Measurements from ENCODE around the gene CIROP. TPM values are rescaled to one million over a fixed set of nuclear protein-coding genes. Genes with fewer than 3 reads are reported as not detected.

CIROP gene
- total and polyA plus RNA-seq, 3 experiments from 2014 or later: not detected

DNA sequence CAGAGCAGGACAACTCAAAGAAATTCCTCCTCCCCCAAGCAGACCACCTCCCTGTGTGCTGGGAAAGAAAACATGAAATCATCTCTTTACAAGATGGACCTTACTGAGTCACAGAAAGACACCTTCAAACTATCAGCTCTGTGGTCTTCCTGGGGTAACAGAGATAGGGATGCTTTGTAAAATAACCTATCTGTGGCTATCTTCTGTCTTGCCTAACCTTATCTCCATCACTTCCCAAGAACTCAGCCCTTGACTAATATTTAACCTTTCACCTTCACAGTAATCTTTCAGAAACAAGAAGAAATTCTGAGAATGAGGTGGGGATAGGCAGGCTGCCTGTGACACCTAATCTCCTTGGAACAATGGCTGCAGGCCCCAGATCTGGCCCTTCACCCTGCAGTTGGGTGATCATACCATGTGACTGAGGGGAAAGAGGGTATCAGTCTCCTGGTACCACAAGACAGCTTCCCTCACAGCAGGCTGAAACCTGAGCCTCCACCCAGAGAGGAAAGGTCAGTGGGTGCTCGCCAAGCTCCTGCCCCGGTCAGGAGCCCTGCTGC, 41.6 kb upstream of the CIROP start:
- CTCF ChIA-PET: no interaction called here
- Histone ChIP-seq H3K9me3 (ENCODE audit: low read length) (no peaks in the 10 kb centered on the region), H3K4me3 (ENCODE audit: low read length) (no peak overlapping the region), H3K4me1 (ENCODE audit: insufficient read depth, low read length) (no peaks in the 10 kb centered on the region), H3K27me3 (ENCODE audit: insufficient read depth, low read length, poor library complexity, severe bottlenecking) (no peaks in the 10 kb centered on the region), H3K27ac (ENCODE audit: low read depth, low read length) (peak overlapping the region; percentile 32), H3K36me3 (ENCODE audit: insufficient read depth, low read length) (no peaks in the 10 kb centered on the region)
- POLR2A ChIA-PET: no interaction called here
- Mint-ChIP-seq H3K27ac (no peak overlapping the region), H3K4me1 (no peaks in the 10 kb centered on the region), H3K9me3 (no peaks in the 10 kb centered on the region), H3K4me3 (no peak overlapping the region), H3K27me3 (peaks cover 6 to 37% of the 10 kb centered on the region in 2 donors), H3K36me3 (peaks cover 0 to 1% (median 0%) of the 10 kb centered on the region in 3 donors)
- DNase-seq: no peak

DNA sequence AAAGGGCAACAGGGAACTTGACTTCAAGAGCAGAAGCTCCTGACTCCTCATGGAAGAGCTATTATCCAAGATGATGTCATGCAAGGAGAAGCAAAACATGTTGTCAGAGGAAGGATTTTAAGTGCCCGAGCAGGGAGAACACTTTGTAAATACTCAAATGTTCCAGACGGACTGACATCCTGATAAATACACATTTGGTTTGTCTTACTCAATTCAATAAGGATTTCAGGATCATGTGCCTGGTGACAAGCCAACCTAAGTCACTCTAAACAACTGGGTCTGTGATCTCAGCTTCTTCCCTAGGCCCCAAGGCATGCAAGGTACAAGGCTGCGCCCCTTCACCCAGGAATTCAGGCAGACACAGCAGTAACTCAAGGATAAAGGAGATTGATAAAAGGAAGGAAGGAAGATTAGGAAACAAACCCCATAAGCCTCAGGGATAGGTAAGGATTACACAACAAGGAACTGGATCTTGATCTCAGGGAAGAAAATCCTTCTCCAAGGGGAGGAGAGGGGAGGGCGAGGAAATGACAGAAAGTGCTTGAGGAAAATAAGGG, 41.1 kb upstream of the CIROP start:
- ChIA-PET POLR2A (no interaction called here), CTCF (no interaction called here)
- Mint-ChIP-seq H3K4me1 (no peaks in the 10 kb centered on the region), H3K27ac (no peak overlapping the region), H3K27me3 (peaks cover 4 to 31% of the 10 kb centered on the region in 2 donors), H3K9me3 (no peaks in the 10 kb centered on the region), H3K36me3 (peaks cover 0 to 1% (median 0%) of the 10 kb centered on the region in 3 donors), H3K4me3 (no peak overlapping the region)
- Histone ChIP-seq H3K4me3 (ENCODE audit: low read length) (no peak overlapping the region), H3K27ac (ENCODE audit: low read depth, low read length) (peak overlapping the region; percentile 32), H3K9me3 (ENCODE audit: low read length) (no peaks in the 10 kb centered on the region), H3K4me1 (ENCODE audit: insufficient read depth, low read length) (no peaks in the 10 kb centered on the region), H3K27me3 (ENCODE audit: insufficient read depth, low read length, poor library complexity, severe bottlenecking) (no peaks in the 10 kb centered on the region), H3K36me3 (ENCODE audit: insufficient read depth, low read length) (no peaks in the 10 kb centered on the region)
- DNase-seq: no peak

DNA sequence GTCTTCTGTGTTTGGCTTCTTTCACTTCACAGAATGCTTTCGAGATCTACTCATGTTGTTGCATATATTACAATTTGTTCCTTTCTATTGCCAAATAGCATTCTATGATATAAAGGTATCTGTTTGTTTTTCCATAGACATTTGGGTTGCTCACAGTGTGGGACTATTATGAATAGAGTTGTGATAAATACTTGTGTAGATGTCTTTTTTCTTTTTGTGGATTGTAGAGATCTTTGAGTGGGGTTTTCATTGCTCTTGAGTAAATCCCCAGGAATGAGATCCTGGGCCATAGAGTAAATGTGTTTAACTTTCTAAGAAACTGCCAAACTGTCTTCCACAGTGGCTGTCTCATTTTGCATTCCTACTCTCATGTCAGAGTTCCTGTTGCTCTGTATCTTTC, 39.1 kb upstream of the CIROP start:
- ChIA-PET CTCF (interaction anchor here (0.7 kb wide), 1 partner anchor 24 kb away, joined by 3 read pairs; no protein-coding TSS in a partner anchor), POLR2A (interaction anchor here (0.6 kb wide), 1 partner anchor 99 kb away, joined by 4 read pairs; no protein-coding TSS in a partner anchor)
- H3K9me3 ChIP-seq (ENCODE audit: low read length): no peaks in the 10 kb centered on the region
- H3K4me3 ChIP-seq (ENCODE audit: low read length): no peak overlapping the region
- H3K27me3 ChIP-seq (ENCODE audit: insufficient read depth, low read length, poor library complexity, severe bottlenecking): no peaks in the 10 kb centered on the region
- no peak overlapping the region for H3K27ac ChIP-seq (ENCODE audit: low read depth, low read length)
- Mint-ChIP-seq H3K27me3 (peaks cover 4 to 22% of the 10 kb centered on the region in 2 donors), H3K9me3 (no peaks in the 10 kb centered on the region), H3K36me3 (peaks cover 0 to 1% (median 0%) of the 10 kb centered on the region in 3 donors), H3K27ac (no peak overlapping the region), H3K4me3 (no peak overlapping the region), H3K4me1 (no peaks in the 10 kb centered on the region)
- no peaks in the 10 kb centered on the region for H3K36me3 ChIP-seq (ENCODE audit: insufficient read depth, low read length)
- no peak for DNase-seq
- no peaks in the 10 kb centered on the region for H3K4me1 ChIP-seq (ENCODE audit: insufficient read depth, low read length)

DNA sequence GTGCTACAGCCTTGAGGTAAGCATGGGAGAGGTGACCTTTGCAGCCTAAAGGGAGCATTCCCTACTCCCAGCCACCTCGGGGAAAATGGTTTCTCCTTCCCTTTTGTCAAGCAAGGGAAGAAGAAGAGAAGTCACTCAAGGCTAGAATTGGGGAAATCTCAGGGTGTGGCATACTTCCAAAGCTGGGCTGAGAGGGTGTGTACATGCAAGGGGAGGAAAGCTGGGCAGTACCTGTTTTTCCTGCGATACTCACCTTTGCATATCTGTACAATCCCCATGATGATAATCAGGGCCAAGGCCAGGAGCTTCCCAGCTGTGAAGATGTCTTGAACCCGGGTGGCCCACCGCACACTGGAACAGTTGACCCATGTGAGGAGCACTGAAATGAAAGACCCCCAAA, 38.0 kb upstream of the CIROP start:
- CTCF ChIA-PET: no interaction called here
- H3K4me1 Mint-ChIP-seq: no peaks in the 10 kb centered on the region
- Histone ChIP-seq H3K4me3 (ENCODE audit: low read length) (no peak overlapping the region), H3K36me3 (ENCODE audit: insufficient read depth, low read length) (no peaks in the 10 kb centered on the region), H3K9me3 (ENCODE audit: low read length) (no peaks in the 10 kb centered on the region), H3K27me3 (ENCODE audit: insufficient read depth, low read length, poor library complexity, severe bottlenecking) (no peaks in the 10 kb centered on the region), H3K4me1 (ENCODE audit: insufficient read depth, low read length) (no peaks in the 10 kb centered on the region), H3K27ac (ENCODE audit: low read depth, low read length) (no peak overlapping the region)
- DNase-seq: no peak
- H3K27me3 Mint-ChIP-seq: peaks cover 1 to 21% of the 10 kb centered on the region in 2 donors
- no peak overlapping the region for H3K4me3 Mint-ChIP-seq
- peaks cover 0 to 1% (median 0%) of the 10 kb centered on the region in 3 donors for H3K36me3 Mint-ChIP-seq
- no peak overlapping the region for H3K27ac Mint-ChIP-seq
- H3K9me3 Mint-ChIP-seq: no peaks in the 10 kb centered on the region
- POLR2A ChIA-PET: no interaction called here

DNA sequence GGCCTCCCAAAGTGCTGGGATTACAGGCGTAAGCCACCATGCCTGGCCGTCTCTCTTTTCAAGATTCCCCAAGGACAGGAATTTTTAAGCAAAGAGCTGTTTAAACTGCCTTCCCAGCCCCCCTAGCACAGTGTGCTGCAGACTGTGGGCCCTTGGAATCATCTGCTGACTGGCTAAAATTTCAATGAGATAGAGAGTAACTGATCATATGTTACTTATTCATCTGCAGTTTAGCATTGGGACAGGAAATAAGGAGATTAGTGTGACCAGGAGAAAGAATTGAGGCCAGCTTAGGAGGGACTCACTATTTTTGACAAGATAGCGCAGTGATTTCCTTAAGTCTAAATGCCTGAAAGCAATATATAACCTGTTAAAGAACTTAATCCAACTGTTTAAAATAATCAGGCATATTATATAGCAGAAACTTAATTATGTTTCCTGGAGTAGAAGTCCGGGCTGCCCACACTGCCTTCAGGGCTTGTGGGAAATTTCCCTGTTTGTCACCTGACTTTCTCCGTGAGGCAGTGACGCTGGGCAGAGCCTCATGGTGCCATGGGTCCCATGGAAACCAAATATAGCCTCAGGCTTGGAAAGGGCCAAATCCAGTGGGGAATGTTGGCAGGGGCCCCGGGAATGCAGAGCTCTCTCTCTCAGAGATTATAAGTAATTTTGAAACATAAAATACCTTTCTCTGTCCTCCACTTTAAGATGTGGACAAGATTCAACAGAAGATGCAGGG, 37.1 kb upstream of the CIROP start:
- H3K4me3 Mint-ChIP-seq: no peak overlapping the region
- H3K4me3 ChIP-seq (ENCODE audit: low read length): no peak overlapping the region
- no peak overlapping the region for H3K27ac ChIP-seq (ENCODE audit: low read depth, low read length)
- H3K27ac Mint-ChIP-seq: peak overlapping the region in 1 of 8 donors; percentile 19
- ChIA-PET POLR2A (no interaction called here), CTCF (no interaction called here)
- DNase-seq: no peak
- H3K27me3 ChIP-seq (ENCODE audit: insufficient read depth, low read length, poor library complexity, severe bottlenecking): no peaks in the 10 kb centered on the region
- H3K27me3 Mint-ChIP-seq: peaks cover 0 to 17% of the 10 kb centered on the region in 2 donors
- H3K4me1 ChIP-seq (ENCODE audit: insufficient read depth, low read length): no peaks in the 10 kb centered on the region
- H3K36me3 ChIP-seq (ENCODE audit: insufficient read depth, low read length): no peaks in the 10 kb centered on the region
- no peaks in the 10 kb centered on the region for H3K4me1 Mint-ChIP-seq
- no peaks in the 10 kb centered on the region for H3K36me3 Mint-ChIP-seq
- H3K9me3 ChIP-seq (ENCODE audit: low read length): no peaks in the 10 kb centered on the region
- no peaks in the 10 kb centered on the region for H3K9me3 Mint-ChIP-seq

DNA sequence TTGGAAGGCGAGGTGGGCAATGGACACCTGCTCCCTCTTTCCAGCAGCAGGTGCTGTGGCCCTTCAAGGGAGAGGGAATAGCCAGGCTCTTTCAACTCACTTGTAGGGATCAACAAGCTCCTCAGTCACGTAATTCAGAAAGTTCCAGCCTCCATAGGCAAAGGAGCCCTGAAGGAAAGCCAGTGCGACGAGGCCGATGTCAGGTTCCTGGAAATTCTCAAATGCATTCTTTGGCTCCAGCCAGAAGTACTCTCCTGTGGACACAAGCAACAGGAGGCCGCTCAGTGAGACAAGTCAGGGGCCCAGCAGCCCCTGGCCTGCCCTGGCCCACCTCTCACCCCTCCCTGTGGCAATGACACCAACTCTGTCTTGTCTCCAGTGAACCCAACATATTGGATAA, 35.6 kb upstream of the CIROP start:
- H3K9me3 ChIP-seq (ENCODE audit: low read length): no peaks in the 10 kb centered on the region

DNA sequence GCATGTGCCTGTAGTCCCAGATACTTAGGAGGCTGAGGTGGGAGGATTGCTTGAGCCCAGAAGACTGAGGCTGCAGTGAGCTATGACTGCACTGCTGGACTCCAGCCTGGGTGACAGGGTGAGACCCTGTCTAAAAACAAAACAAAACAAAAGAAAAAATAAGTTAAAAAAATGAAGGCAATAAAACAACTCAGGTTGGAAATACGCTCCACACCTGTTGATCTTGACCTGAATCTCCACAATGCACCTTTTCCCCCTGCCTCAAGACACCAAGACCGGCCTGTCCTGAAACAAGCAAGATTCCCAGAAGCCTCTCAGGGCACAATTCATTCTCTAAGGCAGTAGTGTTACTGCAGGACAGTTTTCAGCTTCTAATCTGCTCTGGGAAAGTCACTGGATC, 35.1 kb upstream of the CIROP start:
- ChIA-PET POLR2A (no interaction called here), CTCF (no interaction called here)
- no peak overlapping the region for H3K4me3 Mint-ChIP-seq
- H3K4me1 Mint-ChIP-seq: no peaks in the 10 kb centered on the region
- no peaks in the 10 kb centered on the region for H3K4me1 ChIP-seq (ENCODE audit: insufficient read depth, low read length)
- no peaks in the 10 kb centered on the region for H3K9me3 ChIP-seq (ENCODE audit: low read length)
- no peak overlapping the region for H3K27ac ChIP-seq (ENCODE audit: low read depth, low read length)
- no peak for DNase-seq
- no peaks in the 10 kb centered on the region for H3K27me3 ChIP-seq (ENCODE audit: insufficient read depth, low read length, poor library complexity, severe bottlenecking)
- H3K27me3 Mint-ChIP-seq: peaks cover 5 to 7% of the 10 kb centered on the region in 2 donors
- H3K4me3 ChIP-seq (ENCODE audit: low read length): no peak overlapping the region
- H3K9me3 Mint-ChIP-seq: no peaks in the 10 kb centered on the region
- no peaks in the 10 kb centered on the region for H3K36me3 ChIP-seq (ENCODE audit: insufficient read depth, low read length)
- H3K36me3 Mint-ChIP-seq: no peaks in the 10 kb centered on the region
- no peak overlapping the region for H3K27ac Mint-ChIP-seq

More for the DNA sequence above, 35.6 kb upstream of the CIROP start:
- Mint-ChIP-seq H3K27ac (no peak overlapping the region), H3K9me3 (no peaks in the 10 kb centered on the region), H3K4me3 (no peak overlapping the region), H3K36me3 (no peaks in the 10 kb centered on the region), H3K4me1 (no peaks in the 10 kb centered on the region), H3K27me3 (peaks cover 5 to 7% of the 10 kb centered on the region in 2 donors)
- no peak overlapping the region for H3K27ac ChIP-seq (ENCODE audit: low read depth, low read length)
- no peak for DNase-seq
- H3K4me3 ChIP-seq (ENCODE audit: low read length): no peak overlapping the region
- ChIA-PET CTCF (no interaction called here), POLR2A (no interaction called here)
- no peaks in the 10 kb centered on the region for H3K27me3 ChIP-seq (ENCODE audit: insufficient read depth, low read length, poor library complexity, severe bottlenecking)
- no peaks in the 10 kb centered on the region for H3K36me3 ChIP-seq (ENCODE audit: insufficient read depth, low read length)
- no peaks in the 10 kb centered on the region for H3K4me1 ChIP-seq (ENCODE audit: insufficient read depth, low read length)

DNA sequence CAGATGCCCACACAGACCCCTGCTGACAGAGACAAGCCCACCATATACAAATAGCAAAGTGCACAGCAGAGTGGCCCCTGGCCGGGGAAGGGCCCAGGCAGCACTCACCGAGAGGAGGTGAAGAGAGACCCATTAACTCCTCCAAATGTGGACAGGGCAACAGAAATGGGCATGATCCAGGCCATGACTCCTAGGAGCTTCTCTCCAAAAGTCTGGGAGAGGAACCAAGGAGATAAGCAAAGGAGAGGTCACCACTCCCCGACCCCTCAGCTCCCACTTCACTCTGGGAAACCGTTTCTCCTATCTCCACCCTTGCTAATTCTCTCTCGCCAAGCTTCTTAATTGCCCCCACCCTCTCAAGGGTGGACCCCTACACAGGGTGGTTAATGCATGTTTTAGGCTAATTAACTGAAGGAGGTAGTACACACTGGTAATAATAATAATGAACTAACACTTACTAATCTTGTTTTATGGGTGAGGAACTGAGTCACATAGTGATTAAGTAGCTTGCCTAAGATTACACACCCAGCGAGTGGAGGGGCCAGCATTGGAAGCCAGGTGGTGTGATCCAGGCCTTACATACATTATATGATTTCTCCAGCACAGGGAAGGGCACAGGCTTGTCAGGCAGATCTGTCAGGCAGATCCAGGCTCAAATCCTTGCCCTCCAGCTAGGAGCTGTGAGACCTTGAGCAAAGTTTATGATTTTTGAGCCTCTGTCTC, 33.2 kb upstream of the CIROP start:
- Histone ChIP-seq H3K9me3 (ENCODE audit: low read length) (no peaks in the 10 kb centered on the region), H3K4me3 (ENCODE audit: low read length) (no peak overlapping the region), H3K4me1 (ENCODE audit: insufficient read depth, low read length) (no peaks in the 10 kb centered on the region), H3K27ac (ENCODE audit: low read depth, low read length) (no peak overlapping the region), H3K36me3 (ENCODE audit: insufficient read depth, low read length) (no peaks in the 10 kb centered on the region), H3K27me3 (ENCODE audit: insufficient read depth, low read length, poor library complexity, severe bottlenecking) (no peaks in the 10 kb centered on the region)
- DNase-seq: no peak
- CTCF ChIA-PET: interaction anchor here (0.8 kb wide), 1 partner anchor 38 kb away, joined by 3 read pairs; no protein-coding TSS in a partner anchor
- POLR2A ChIA-PET: no interaction called here
- Mint-ChIP-seq H3K36me3 (no peaks in the 10 kb centered on the region), H3K27ac (peak overlapping the region in 1 of 8 donors; percentile 27), H3K9me3 (no peaks in the 10 kb centered on the region), H3K4me3 (no peak overlapping the region), H3K4me1 (no peaks in the 10 kb centered on the region), H3K27me3 (peaks cover 5% of the 10 kb centered on the region in 2 donors)

All from CD8-positive, alpha-beta memory T cell (primary cell).